PC-9 (cell line): ENCODE measurements around the gene ZC3H11A. TPM values are rescaled to one million over a fixed set of nuclear protein-coding genes. Genes with fewer than 3 reads are reported as not detected.

ENCODE experiments used
- BruUV-seq: library from RNA; stranded (reverse); fragments of 400-500 nt; replicated peaks from 2 replicates; lab custom pipeline; 2021; lab: Mats Ljungman, UMichigan
- CTCF ChIA-PET: fragments of 300-600 bp; sonication (Branson Sonifier 250); formaldehyde crosslinking; loops from one replicate; lab custom pipeline; 2022; ENCODE audit warnings: antibody characterized with exemption; lab: Charles Lee
- POLR2A ChIA-PET: fragments of 300-600 bp; sonication (Branson Sonifier 250); formaldehyde crosslinking; loops from one replicate; lab custom pipeline; 2022; ENCODE audit warnings: antibody characterized with exemption; ENCODE audit not compliant: unreplicated experiment; lab: Charles Lee
- DNase-seq, 2 experiments: peaks; one replicate each; pipeline versions ENCODE4 v3.0.0 to v3.0.0-alpha.2; 2015 to 2022; ENCODE audit warnings: mixed read lengths in 1 of 2
- H2AFZ ChIP-seq: fragments of 200-600 bp; sonication (generic); 2 replicates; pipeline ENCODE4 v1.8.1; 2017; ENCODE audit warnings: antibody characterized with exemption
- H3F3A ChIP-seq: fragments of 200-600 bp; sonication (generic); 2 replicates; pipeline ENCODE4 v1.8.1; 2017; ENCODE audit warnings: antibody characterized with exemption, mild to moderate bottlenecking, low read depth; ENCODE audit not compliant: insufficient read depth
- H3K27ac ChIP-seq: fragments of 200-600 bp; sonication (generic); 2 replicates; pipeline ENCODE4 v1.6.1; 2016; ENCODE audit warnings: mixed run types
- H3K27me3 ChIP-seq: fragments of 200-600 bp; sonication (generic); 2 replicates; pipeline ENCODE4 v1.6.1; 2016; ENCODE audit warnings: low read depth, mixed run types; ENCODE audit not compliant: insufficient read depth
- H3K36me3 ChIP-seq: fragments of 200-600 bp; sonication (generic); 2 replicates; pipeline ENCODE4 v1.6.1; 2016; ENCODE audit warnings: low read depth, mixed run types
- H3K4me1 ChIP-seq: fragments of 200-600 bp; sonication (generic); replicated peaks from 2 replicates; pipeline ENCODE4 v1.6.1; 2016; ENCODE audit warnings: mixed run types; ENCODE audit not compliant: insufficient read depth
- H3K4me2 ChIP-seq: fragments of 200-600 bp; sonication (generic); 2 replicates; pipeline ENCODE4 v1.6.1; 2017; ENCODE audit warnings: mixed run types
- H3K4me3 ChIP-seq: fragments of 200-600 bp; sonication (generic); 2 replicates; pipeline ENCODE4 v1.6.1; 2016; ENCODE audit warnings: mixed run types
- H3K79me2 ChIP-seq: fragments of 200-600 bp; sonication (generic); 2 replicates; pipeline ENCODE4 v1.6.1; 2017; ENCODE audit warnings: low read depth, mixed run types
- H3K9me2 ChIP-seq: fragments of 200-600 bp; sonication (generic); 2 replicates; pipeline ENCODE4 v1.8.1; 2017; ENCODE audit warnings: mild to moderate bottlenecking; ENCODE audit not compliant: insufficient read depth
- H3K9me3 ChIP-seq: fragments of 200-600 bp; sonication (generic); 2 replicates; pipeline ENCODE4 v1.8.1; 2016; ENCODE audit warnings: low read depth; ENCODE audit not compliant: insufficient read depth
- H4K20me1 ChIP-seq: fragments of 200-600 bp; sonication (generic); 2 replicates; pipeline ENCODE4 v1.8.1; 2017; ENCODE audit not compliant: insufficient read depth
- EZH2 ChIP-seq: fragments of 200-600 bp; sonication (generic); IDR thresholded peaks from 2 replicates; pipeline ENCODE4 v1.8.0; 2017; ENCODE audit warnings: antibody characterized with exemption, low read depth
- intact Hi-C: fragments of 100-400 bp; cut with micrococcal nuclease; formaldehyde crosslinking; loops from one replicate; pipeline ENCODE4 v1.10.0; 2022; ENCODE audit not compliant: unreplicated experiment
- total RNA-seq: library from RNA; stranded (reverse); gene quantifications from 2 replicates; pipeline ENCODE4 v1.2.3, GENCODE V29; 2021
- TF ChIP-seq, protein P1 (sequence below): fragments of 200-600 bp; sonication (generic); conservative IDR thresholded peaks from 2 replicates; pipeline ENCODE4 v1.6.1; 2017; ENCODE audit warnings: mixed run types, antibody characterized with exemption, mild to moderate bottlenecking, moderate library complexity

Gene ZC3H11A
- total RNA-seq, 1 experiment from 2014 or later, result 91.1 TPM

DNA sequence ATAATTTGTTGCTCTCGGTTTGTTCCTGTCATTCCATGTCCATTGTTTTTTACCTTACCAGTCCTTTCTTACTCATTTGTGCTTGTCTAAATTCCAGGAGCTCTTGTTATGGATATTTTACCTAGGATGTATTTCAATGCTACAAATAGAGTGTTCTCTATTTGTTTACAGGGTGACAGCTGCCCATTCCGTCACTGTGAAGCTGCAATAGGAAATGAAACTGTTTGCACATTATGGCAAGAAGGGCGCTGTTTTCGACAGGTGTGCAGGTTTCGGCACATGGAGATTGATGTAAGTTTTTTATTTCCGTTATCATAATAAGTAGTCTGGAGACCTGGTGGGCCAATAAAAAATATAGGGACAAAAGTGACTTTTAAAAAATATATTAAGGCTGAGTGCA is 23.0 kb downstream of the ZC3H11A start:
- Histone ChIP-seq H3K36me3 (peaks cover 49% of the 10 kb centered on the region), H3K4me1 (no peaks in the 10 kb centered on the region), H3K27ac (no peak overlapping the region), H3K4me3 (no peak overlapping the region), H3K9me3 (no peaks in the 10 kb centered on the region), H3K79me2 (peaks cover 38% of the 10 kb centered on the region), H3K4me2 (no peak overlapping the region), H3K9me2 (no peaks in the 10 kb centered on the region), H2AFZ (no peak overlapping the region), H4K20me1 (peaks cover 74% of the 10 kb centered on the region), H3K27me3 (no peaks in the 10 kb centered on the region), H3F3A (no peaks in the 10 kb centered on the region; the same call in 1 of the 2 replicates)
- POLR2A ChIA-PET, result no interaction called here
- TF ChIP-seq EZH2, result no peak
- TF ChIP-seq, protein P1, sequence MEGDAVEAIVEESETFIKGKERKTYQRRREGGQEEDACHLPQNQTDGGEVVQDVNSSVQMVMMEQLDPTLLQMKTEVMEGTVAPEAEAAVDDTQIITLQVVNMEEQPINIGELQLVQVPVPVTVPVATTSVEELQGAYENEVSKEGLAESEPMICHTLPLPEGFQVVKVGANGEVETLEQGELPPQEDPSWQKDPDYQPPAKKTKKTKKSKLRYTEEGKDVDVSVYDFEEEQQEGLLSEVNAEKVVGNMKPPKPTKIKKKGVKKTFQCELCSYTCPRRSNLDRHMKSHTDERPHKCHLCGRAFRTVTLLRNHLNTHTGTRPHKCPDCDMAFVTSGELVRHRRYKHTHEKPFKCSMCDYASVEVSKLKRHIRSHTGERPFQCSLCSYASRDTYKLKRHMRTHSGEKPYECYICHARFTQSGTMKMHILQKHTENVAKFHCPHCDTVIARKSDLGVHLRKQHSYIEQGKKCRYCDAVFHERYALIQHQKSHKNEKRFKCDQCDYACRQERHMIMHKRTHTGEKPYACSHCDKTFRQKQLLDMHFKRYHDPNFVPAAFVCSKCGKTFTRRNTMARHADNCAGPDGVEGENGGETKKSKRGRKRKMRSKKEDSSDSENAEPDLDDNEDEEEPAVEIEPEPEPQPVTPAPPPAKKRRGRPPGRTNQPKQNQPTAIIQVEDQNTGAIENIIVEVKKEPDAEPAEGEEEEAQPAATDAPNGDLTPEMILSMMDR, result no peak
- BruUV-seq, result no TSS peak
- CTCF ChIA-PET, result no interaction called here
- intact Hi-C loops, result no loop called here
- DNase-seq, result no peak

DNA sequence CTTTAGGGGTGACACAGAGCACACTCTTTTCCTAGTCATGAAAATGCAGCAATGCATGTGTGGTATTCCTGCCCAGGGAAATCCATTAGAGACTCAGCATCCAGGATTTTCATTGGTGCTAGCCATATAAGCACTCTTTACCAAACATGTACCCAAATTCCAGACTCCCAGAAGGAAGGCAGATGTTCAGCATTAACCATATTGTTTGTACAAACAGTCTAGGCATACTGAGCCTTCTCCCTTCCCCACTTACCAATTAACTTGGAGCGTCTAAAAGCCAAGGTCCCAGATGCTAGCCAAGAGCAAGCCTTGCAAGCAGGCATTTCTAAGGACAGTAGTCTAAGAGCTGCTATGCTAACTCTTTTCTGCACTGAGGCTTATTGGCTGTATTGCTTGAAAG is 27.9 kb downstream of the ZC3H11A start:
- POLR2A ChIA-PET, result no interaction called here
- CTCF ChIA-PET, result no interaction called here
- DNase-seq, result no peak
- intact Hi-C loops, result no loop called here
- Histone ChIP-seq H3K9me3 (no peaks in the 10 kb centered on the region), H3K4me2 (no peak overlapping the region), H3K36me3 (peaks cover 55% of the 10 kb centered on the region), H3K4me1 (no peaks in the 10 kb centered on the region), H2AFZ (no peak overlapping the region), H3K27me3 (no peaks in the 10 kb centered on the region), H3F3A (peaks cover 12% of the 10 kb centered on the region; the same call in 1 of the 2 replicates), H4K20me1 (peaks cover 67% of the 10 kb centered on the region), H3K27ac (no peak overlapping the region), H3K4me3 (no peak overlapping the region), H3K9me2 (no peaks in the 10 kb centered on the region), H3K79me2 (peaks cover 38% of the 10 kb centered on the region; the same call in 1 of the 2 replicates)
- no TSS peak for BruUV-seq
- TF ChIP-seq, protein P1, result no peak
- no peak for TF ChIP-seq EZH2

DNA sequence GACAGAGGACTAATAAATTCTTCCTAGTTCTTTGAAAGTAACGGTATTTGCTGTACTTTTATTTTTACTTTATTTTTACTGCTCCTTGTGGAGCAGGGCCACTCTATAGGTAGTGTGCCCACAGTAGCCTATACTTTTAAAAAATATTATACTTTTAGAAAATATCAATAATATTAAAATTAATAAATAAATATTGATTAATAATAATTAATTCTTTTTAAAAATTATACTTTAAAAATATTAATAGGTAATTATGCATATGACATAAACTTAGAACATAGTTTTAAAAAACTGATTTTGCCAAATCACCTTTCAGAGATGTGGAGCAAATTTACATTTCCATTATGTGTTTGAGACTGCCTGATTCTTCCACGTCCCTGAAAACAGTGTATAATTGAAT is 30.8 kb downstream of the ZC3H11A start:
- TF ChIP-seq, protein P1, result no peak
- TF ChIP-seq EZH2, result no peak
- peaks cover 63% of the 10 kb centered on the region for H3K36me3 ChIP-seq
- H3K4me1 ChIP-seq, result no peaks in the 10 kb centered on the region
- ChIA-PET POLR2A (no interaction called here), CTCF (no interaction called here)
- no peak overlapping the region for H3K27ac ChIP-seq
- intact Hi-C loops, result no loop called here
- H3K79me2 ChIP-seq, result peaks cover 35% of the 10 kb centered on the region; the same call in 1 of the 2 replicates
- no TSS peak for BruUV-seq
- H2AFZ ChIP-seq, result no peak overlapping the region
- peaks cover 15% of the 10 kb centered on the region; the same call in 1 of the 2 replicates for H3F3A ChIP-seq
- no peak overlapping the region for H3K4me2 ChIP-seq
- no peaks in the 10 kb centered on the region for H3K27me3 ChIP-seq
- H3K9me2 ChIP-seq, result no peaks in the 10 kb centered on the region
- no peak for DNase-seq
- H3K4me3 ChIP-seq, result no peak overlapping the region
- H3K9me3 ChIP-seq, result no peaks in the 10 kb centered on the region
- peaks cover 48% of the 10 kb centered on the region for H4K20me1 ChIP-seq
